ENCODE results near the gene GTF3C5. TPM values are rescaled to one million over a fixed set of nuclear protein-coding genes. Genes with fewer than 3 reads are reported as not detected.
"Not testable (repeated sequence)": the region's sequence is repeated elsewhere in the genome, so short reads cannot be mapped to it uniquely, and the experiment has no call there.

The GTF3C5 gene
- total RNA-seq, 1 donor from 2014 or later: 95.2 TPM

- H3K36me3 Mint-ChIP-seq (ENCODE audit: unreplicated experiment): peaks cover 9% of the 10 kb centered on the region
- H3K27ac Mint-ChIP-seq (ENCODE audit: unreplicated experiment): no peak overlapping the region
- H3K27me3 Mint-ChIP-seq (ENCODE audit: unreplicated experiment): no peaks in the 10 kb centered on the region
- peaks cover 5% of the 10 kb centered on the region for H3K9me3 Mint-ChIP-seq (ENCODE audit: unreplicated experiment)
- no peak overlapping the region for H3K4me3 Mint-ChIP-seq (ENCODE audit: unreplicated experiment)
- H3K4me1 Mint-ChIP-seq (ENCODE audit: low read depth, unreplicated experiment): peaks cover 2% of the 10 kb centered on the region
- no peak for DNase-seq
- no peak for TF ChIP-seq CTCF (IDR thresholded peaks at IDR 0.05; ENCODE audit: partially characterized antibody, unreplicated experiment)
Observed at GRCh38 chr9:132988244-132989013, 42.4 kb upstream of the GTF3C5 start.

GRCh38 chr9:132989014-132989310 is 41.8 kb upstream of the GTF3C5 start:
- DNase-seq: no peak
- TF ChIP-seq CTCF (IDR thresholded peaks at IDR 0.05; ENCODE audit: partially characterized antibody, unreplicated experiment): no peak
- Mint-ChIP-seq H3K36me3 (ENCODE audit: unreplicated experiment) (peaks cover 9% of the 10 kb centered on the region), H3K4me3 (ENCODE audit: unreplicated experiment) (no peak overlapping the region), H3K27ac (ENCODE audit: unreplicated experiment) (no peak overlapping the region), H3K4me1 (ENCODE audit: low read depth, unreplicated experiment) (peaks cover 2% of the 10 kb centered on the region), H3K27me3 (ENCODE audit: unreplicated experiment) (no peaks in the 10 kb centered on the region), H3K9me3 (ENCODE audit: unreplicated experiment) (peaks cover 5% of the 10 kb centered on the region)

GRCh38 chr9:132989414-132989996 is 41.3 kb upstream of the GTF3C5 start:
- no peak overlapping the region for H3K27ac Mint-ChIP-seq (ENCODE audit: unreplicated experiment)
- no peak for TF ChIP-seq CTCF (IDR thresholded peaks at IDR 0.05; ENCODE audit: partially characterized antibody, unreplicated experiment)
- peaks cover 9% of the 10 kb centered on the region for H3K36me3 Mint-ChIP-seq (ENCODE audit: unreplicated experiment)
- H3K4me3 Mint-ChIP-seq (ENCODE audit: unreplicated experiment): no peak overlapping the region
- peaks cover 2% of the 10 kb centered on the region for H3K4me1 Mint-ChIP-seq (ENCODE audit: low read depth, unreplicated experiment)
- DNase-seq: no peak
- peaks cover 5% of the 10 kb centered on the region for H3K9me3 Mint-ChIP-seq (ENCODE audit: unreplicated experiment)
- no peaks in the 10 kb centered on the region for H3K27me3 Mint-ChIP-seq (ENCODE audit: unreplicated experiment)

- not testable (repeated sequence) for H3K4me3 Mint-ChIP-seq (ENCODE audit: unreplicated experiment); H3K27me3 Mint-ChIP-seq (ENCODE audit: unreplicated experiment); H3K9me3 Mint-ChIP-seq (ENCODE audit: unreplicated experiment); H3K36me3 Mint-ChIP-seq (ENCODE audit: unreplicated experiment); H3K27ac Mint-ChIP-seq (ENCODE audit: unreplicated experiment); DNase-seq; H3K4me1 Mint-ChIP-seq (ENCODE audit: low read depth, unreplicated experiment)
Observed at GRCh38 chr9:132989998-132990557, 40.7 kb upstream of the GTF3C5 start.

GRCh38 chr9:132990781-132991180 is 40.0 kb upstream of the GTF3C5 start:
- Mint-ChIP-seq H3K27ac (ENCODE audit: unreplicated experiment) (no peak overlapping the region), H3K4me1 (ENCODE audit: low read depth, unreplicated experiment) (peaks cover 2% of the 10 kb centered on the region), H3K9me3 (ENCODE audit: unreplicated experiment) (peaks cover 5% of the 10 kb centered on the region), H3K4me3 (ENCODE audit: unreplicated experiment) (no peak overlapping the region), H3K36me3 (ENCODE audit: unreplicated experiment) (peaks cover 9% of the 10 kb centered on the region), H3K27me3 (ENCODE audit: unreplicated experiment) (no peaks in the 10 kb centered on the region)
- DNase-seq: no peak
- TF ChIP-seq CTCF (IDR thresholded peaks at IDR 0.05; ENCODE audit: partially characterized antibody, unreplicated experiment): no peak

Data from glutamatergic neuron (in vitro differentiated cells).